A673 (cell line): ENCODE results near the gene RGS6. TPM values are rescaled to one million over a fixed set of nuclear protein-coding genes. Genes with fewer than 3 reads are reported as not detected.

ENCODE experiments used
- BruUV-seq: library from RNA; stranded (reverse); fragments of 400-500 nt; replicated peaks from 2 replicates; lab custom pipeline; 2021; lab: Mats Ljungman, UMichigan
- CTCF ChIA-PET: fragments of 300-600 bp; sonication (Branson Sonifier 250); formaldehyde crosslinking; loops from one replicate; lab custom pipeline; 2022; ENCODE audit warnings: antibody characterized with exemption; lab: Charles Lee
- POLR2A ChIA-PET: fragments of 300-600 bp; sonication (Branson Sonifier 250); formaldehyde crosslinking; loops from one replicate; lab custom pipeline; 2022; ENCODE audit warnings: antibody characterized with exemption; ENCODE audit not compliant: low non-redundant PET; lab: Charles Lee
- DNase-seq: peaks from one replicate; pipeline ENCODE4 v3.0.0-alpha.2; 2015; ENCODE audit warnings: low spot score
- H3K27ac ChIP-seq: fragments of 200-600 bp; sonication (generic); 2 replicates; pipeline ENCODE4 v1.5.1; 2016; ENCODE audit warnings: mixed run types, low read depth, mild to moderate bottlenecking, mixed read lengths, antibody characterized with exemption, low read length; ENCODE audit not compliant: poor library complexity, severe bottlenecking
- H3K27me3 ChIP-seq: fragments of 200-600 bp; sonication (generic); replicated peaks from 2 replicates; pipeline ENCODE4 v1.6.1; 2017; ENCODE audit warnings: mixed run types, low read depth, mild to moderate bottlenecking, mixed read lengths, antibody characterized with exemption, low read length; ENCODE audit not compliant: insufficient read depth, poor library complexity
- H3K36me3 ChIP-seq: fragments of 200-600 bp; sonication (generic); 2 replicates; pipeline ENCODE4 v1.6.1; 2016; ENCODE audit warnings: mixed run types, mild to moderate bottlenecking, mixed read lengths, antibody characterized with exemption, low read length; ENCODE audit not compliant: insufficient read depth, poor library complexity, severe bottlenecking
- H3K4me1 ChIP-seq: fragments of 200-600 bp; sonication (generic); 2 replicates; pipeline ENCODE4 v1.6.1; 2017; ENCODE audit warnings: mixed run types, mild to moderate bottlenecking, mixed read lengths, antibody characterized with exemption, low read length; ENCODE audit not compliant: insufficient read depth, poor library complexity, severe bottlenecking
- H3K4me3 ChIP-seq: fragments of 200-600 bp; sonication (generic); 2 replicates; pipeline ENCODE4 v1.5.1; 2016; ENCODE audit warnings: low read depth, mixed run types, mild to moderate bottlenecking, mixed read lengths, low read length; ENCODE audit not compliant: poor library complexity, severe bottlenecking
- H3K9me3 ChIP-seq: fragments of 200-600 bp; sonication (generic); 2 replicates; pipeline ENCODE4 v1.6.1; 2016; ENCODE audit warnings: mixed run types, low read depth, mild to moderate bottlenecking, mixed read lengths, antibody characterized with exemption, low read length; ENCODE audit not compliant: poor library complexity, severe bottlenecking
- EZH2 ChIP-seq: fragments of 200-600 bp; sonication (generic); IDR thresholded peaks from 2 replicates; pipeline ENCODE4 v1.6.1; 2017; ENCODE audit warnings: borderline replicate concordance, low read depth, mild to moderate bottlenecking, mixed read lengths, antibody characterized with exemption, low read length; ENCODE audit not compliant: poor library complexity, severe bottlenecking
- intact Hi-C: fragments of 100-400 bp; cut with micrococcal nuclease; formaldehyde crosslinking; loops from one replicate; pipeline ENCODE4 v1.10.0; 2022; ENCODE audit not compliant: unreplicated experiment
- total RNA-seq: library from RNA; stranded (reverse); gene quantifications from 2 replicates; pipeline ENCODE4 v1.2.3, GENCODE V29; 2021
- TF ChIP-seq, protein P1 (sequence below): fragments of 300-800, 200-600 bp; sonication (generic); conservative IDR thresholded peaks from 2 replicates; pipeline ENCODE4 v1.5.1; 2017; ENCODE audit warnings: low read depth, mild to moderate bottlenecking, antibody characterized with exemption, low read length, moderate library complexity, mixed read lengths

The RGS6 gene
- total RNA-seq, 1 experiment from 2014 or later, result not detected

DNA sequence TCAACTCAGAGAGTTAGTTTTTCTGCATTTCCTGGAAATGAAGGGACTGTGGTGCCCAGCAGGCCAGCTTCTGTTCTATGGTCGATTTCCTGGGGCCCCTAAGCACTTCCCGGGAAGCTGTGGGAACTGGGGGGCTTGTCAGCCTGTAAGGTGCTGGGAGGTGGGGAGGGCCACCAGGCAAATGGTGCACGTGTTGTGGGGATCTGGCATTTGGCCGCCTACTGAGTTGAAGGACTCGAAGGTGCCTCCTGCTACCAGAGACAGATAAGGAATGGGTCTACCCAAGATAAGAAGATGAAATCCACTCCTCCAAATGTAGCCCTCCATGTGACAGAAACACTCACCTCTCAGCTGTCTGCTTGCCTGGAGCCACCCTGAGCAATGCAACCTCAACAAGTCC is 620.0 kb downstream of the RGS6 start:
- POLR2A ChIA-PET, result no interaction called here
- H3K27ac ChIP-seq, result no peak overlapping the region
- H3K36me3 ChIP-seq, result no peaks in the 10 kb centered on the region
- H3K27me3 ChIP-seq, result peaks cover 4% of the 10 kb centered on the region
- H3K4me1 ChIP-seq, result no peaks in the 10 kb centered on the region
- DNase-seq, result no peak
- no peaks in the 10 kb centered on the region for H3K9me3 ChIP-seq
- no peak overlapping the region for H3K4me3 ChIP-seq
- BruUV-seq, result no TSS peak
- intact Hi-C loops, result no loop called here
- TF ChIP-seq, protein P1, sequence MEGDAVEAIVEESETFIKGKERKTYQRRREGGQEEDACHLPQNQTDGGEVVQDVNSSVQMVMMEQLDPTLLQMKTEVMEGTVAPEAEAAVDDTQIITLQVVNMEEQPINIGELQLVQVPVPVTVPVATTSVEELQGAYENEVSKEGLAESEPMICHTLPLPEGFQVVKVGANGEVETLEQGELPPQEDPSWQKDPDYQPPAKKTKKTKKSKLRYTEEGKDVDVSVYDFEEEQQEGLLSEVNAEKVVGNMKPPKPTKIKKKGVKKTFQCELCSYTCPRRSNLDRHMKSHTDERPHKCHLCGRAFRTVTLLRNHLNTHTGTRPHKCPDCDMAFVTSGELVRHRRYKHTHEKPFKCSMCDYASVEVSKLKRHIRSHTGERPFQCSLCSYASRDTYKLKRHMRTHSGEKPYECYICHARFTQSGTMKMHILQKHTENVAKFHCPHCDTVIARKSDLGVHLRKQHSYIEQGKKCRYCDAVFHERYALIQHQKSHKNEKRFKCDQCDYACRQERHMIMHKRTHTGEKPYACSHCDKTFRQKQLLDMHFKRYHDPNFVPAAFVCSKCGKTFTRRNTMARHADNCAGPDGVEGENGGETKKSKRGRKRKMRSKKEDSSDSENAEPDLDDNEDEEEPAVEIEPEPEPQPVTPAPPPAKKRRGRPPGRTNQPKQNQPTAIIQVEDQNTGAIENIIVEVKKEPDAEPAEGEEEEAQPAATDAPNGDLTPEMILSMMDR, result no peak
- no peak for TF ChIP-seq EZH2
- CTCF ChIA-PET, result interaction anchor here (1.0 kb wide), 1 partner anchor 41 kb away, joined by 3 read pairs; no protein-coding TSS in a partner anchor

DNA sequence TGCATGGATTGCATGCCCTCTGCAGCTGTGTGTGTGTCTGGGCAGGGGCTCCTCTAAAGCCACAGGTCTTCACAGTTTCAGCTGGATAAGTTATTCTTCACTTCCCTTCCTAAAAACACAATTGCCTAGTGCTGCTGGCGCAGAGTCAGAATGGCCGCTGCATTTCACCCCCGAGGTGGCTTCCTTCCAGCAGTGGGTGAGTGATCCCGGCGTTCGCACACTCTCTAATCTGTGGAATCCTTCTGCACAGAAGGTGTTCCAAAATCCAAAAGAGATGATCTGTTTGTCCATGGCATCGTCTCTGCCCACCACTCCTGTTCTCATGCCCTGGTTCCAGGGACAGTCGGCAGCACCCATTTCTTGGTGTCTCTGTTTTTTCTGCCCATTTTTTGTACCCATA is 620.9 kb downstream of the RGS6 start:
- Histone ChIP-seq H3K9me3 (no peaks in the 10 kb centered on the region), H3K4me1 (no peaks in the 10 kb centered on the region), H3K27me3 (peaks cover 4% of the 10 kb centered on the region), H3K36me3 (no peaks in the 10 kb centered on the region), H3K27ac (no peak overlapping the region), H3K4me3 (no peak overlapping the region)
- no peak for DNase-seq
- intact Hi-C loops, result no loop called here
- CTCF ChIA-PET, result no interaction called here
- TF ChIP-seq, protein P1, result no peak
- TF ChIP-seq EZH2, result no peak
- POLR2A ChIA-PET, result no interaction called here
- BruUV-seq, result no TSS peak

DNA sequence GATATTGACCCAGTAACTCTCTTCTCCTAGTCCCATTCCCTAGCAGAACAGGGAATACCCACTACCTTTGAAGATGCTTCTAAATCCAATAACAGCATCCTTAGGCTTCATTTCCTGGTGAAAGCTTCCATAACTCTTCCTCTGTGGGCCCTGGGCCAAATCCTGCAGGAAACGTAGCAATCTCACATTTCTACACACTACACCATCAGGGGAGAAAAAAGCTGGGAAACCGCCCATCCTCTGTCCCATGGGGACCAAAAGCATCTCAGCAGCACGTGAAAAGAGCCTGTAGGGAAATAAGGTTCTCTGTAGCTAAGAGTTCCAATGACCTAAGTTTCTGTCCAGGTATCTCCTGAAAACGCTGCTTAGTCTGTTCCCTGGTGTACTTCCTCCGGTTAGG is 621.4 kb downstream of the RGS6 start:
- Histone ChIP-seq H3K4me1 (no peaks in the 10 kb centered on the region), H3K9me3 (no peaks in the 10 kb centered on the region), H3K27ac (no peak overlapping the region), H3K4me3 (no peak overlapping the region), H3K27me3 (peaks cover 4% of the 10 kb centered on the region), H3K36me3 (no peaks in the 10 kb centered on the region)
- POLR2A ChIA-PET, result no interaction called here
- DNase-seq, result no peak
- TF ChIP-seq, protein P1, result no peak
- TF ChIP-seq EZH2, result no peak
- CTCF ChIA-PET, result no interaction called here
- BruUV-seq, result no TSS peak
- intact Hi-C loops, result no loop called here
